Measurements from ENCODE around the gene AMER2.

DNA sequence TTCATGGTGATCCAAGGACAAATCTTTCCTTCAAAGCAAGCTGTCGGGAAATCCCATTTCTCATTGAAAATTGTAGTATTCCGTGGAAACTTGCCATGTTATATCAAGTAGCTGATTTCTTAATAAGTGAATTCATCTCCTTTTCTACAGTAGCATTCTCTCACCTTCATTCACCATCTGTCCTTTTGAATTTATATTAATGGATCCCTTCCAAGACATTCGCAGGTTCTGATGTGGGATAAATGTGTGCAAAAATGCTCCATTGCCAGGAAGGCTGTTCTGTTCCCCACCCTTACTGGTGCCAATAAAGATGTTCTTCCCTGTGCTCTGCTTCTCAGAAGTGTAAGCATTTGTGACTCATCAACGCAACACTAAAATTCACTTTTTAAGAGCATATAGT is 36.2 kb downstream of the AMER2 start:
- TF ChIP-seq, protein P1, sequence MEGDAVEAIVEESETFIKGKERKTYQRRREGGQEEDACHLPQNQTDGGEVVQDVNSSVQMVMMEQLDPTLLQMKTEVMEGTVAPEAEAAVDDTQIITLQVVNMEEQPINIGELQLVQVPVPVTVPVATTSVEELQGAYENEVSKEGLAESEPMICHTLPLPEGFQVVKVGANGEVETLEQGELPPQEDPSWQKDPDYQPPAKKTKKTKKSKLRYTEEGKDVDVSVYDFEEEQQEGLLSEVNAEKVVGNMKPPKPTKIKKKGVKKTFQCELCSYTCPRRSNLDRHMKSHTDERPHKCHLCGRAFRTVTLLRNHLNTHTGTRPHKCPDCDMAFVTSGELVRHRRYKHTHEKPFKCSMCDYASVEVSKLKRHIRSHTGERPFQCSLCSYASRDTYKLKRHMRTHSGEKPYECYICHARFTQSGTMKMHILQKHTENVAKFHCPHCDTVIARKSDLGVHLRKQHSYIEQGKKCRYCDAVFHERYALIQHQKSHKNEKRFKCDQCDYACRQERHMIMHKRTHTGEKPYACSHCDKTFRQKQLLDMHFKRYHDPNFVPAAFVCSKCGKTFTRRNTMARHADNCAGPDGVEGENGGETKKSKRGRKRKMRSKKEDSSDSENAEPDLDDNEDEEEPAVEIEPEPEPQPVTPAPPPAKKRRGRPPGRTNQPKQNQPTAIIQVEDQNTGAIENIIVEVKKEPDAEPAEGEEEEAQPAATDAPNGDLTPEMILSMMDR (IDR thresholded peaks at IDR 0.05) = no peak
- no peak for TF ChIP-seq POLR2A (IDR thresholded peaks at IDR 0.05)

Data from heart left ventricle (tissue), 13 donors.